Measurements from ENCODE around the gene WDR70.

DNA sequence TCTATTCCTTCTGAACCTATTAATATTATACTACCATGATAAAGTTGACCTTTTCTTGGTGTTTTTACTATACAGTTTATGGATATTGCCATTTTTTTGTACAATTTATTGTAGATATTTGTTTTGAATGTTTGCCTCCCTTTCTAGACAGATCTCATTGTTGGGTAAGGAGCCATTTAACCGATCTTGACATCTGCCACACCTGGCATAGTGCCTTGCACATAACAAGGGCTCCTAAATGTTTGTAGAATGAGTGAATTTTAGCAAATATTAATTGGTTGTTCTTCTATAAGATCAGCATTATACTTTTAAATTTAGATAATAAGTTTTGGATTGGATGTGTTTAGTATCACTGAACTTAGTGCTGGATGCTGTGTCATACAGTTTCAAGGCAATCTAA is 285.4 kb downstream of the WDR70 start:
- no peak for TF ChIP-seq GABPA (IDR thresholded peaks at IDR 0.05; ENCODE audit: low read depth)
- no peak for TF ChIP-seq SMC3 (IDR thresholded peaks at IDR 0.05; ENCODE audit: borderline replicate concordance, low read length)
- no peak for TF ChIP-seq ZNF622 (IDR thresholded peaks at IDR 0.05)
- TF ChIP-seq CTCF (IDR thresholded peaks at IDR 0.05 in 2 of 3, conservative IDR thresholded peaks at IDR 0.05 in 1 of 3; ENCODE audit: control insufficient read depth in 2 of 3, extremely low read depth in 1 of 3, insufficient read depth in 1 of 3, low read depth in 3 of 3, low read length in 3 of 3): no peak
- no peak for TF ChIP-seq POLR2A (IDR thresholded peaks at IDR 0.05; ENCODE audit: low read depth, low read length)
- no peak for TF ChIP-seq NR2C2 (IDR thresholded peaks at IDR 0.05; ENCODE audit: borderline replicate concordance, control insufficient read depth, insufficient read length, low read depth)
- TF ChIP-seq SRF (IDR thresholded peaks at IDR 0.05; ENCODE audit: low read depth in 2 of 2, low read length in 2 of 2): no peak
- TF ChIP-seq ZZZ3 (IDR thresholded peaks at IDR 0.05; ENCODE audit: control insufficient read depth, insufficient read length, low read depth): no peak
- no peak for TF ChIP-seq NRF1 (conservative IDR thresholded peaks at IDR 0.05; ENCODE audit: low read depth, low read length)
- TF ChIP-seq ATF3 (IDR thresholded peaks at IDR 0.05; ENCODE audit: borderline replicate concordance, extremely low read depth, low read depth, low read length): no peak
- no peak for TF ChIP-seq NKRF (conservative IDR thresholded peaks at IDR 0.05)
- TF ChIP-seq RAD21 (IDR thresholded peaks at IDR 0.05; ENCODE audit: insufficient read depth, low read depth, low read length): no peak

Data from GM12878 (cell line).